GM18873 (cell line): Measurements from ENCODE around the gene PKLR.
A peak's percentile ranks its signal among the peaks of the same experiment; 100 is the strongest.
"Not testable (repeated sequence)": the region's sequence is repeated elsewhere in the genome, so short reads cannot be mapped to it uniquely, and the experiment has no call there.

ENCODE experiments used
- ATAC-seq: cut with Tn5 transposase; IDR thresholded peaks from one replicate; pipeline ENCODE4 v1.9.1; 2021; ENCODE audit warnings: mild to moderate bottlenecking, moderate library complexity, moderate number of reproducible peaks; ENCODE audit not compliant: unreplicated experiment, low FRiP score

PKLR gene

DNA sequence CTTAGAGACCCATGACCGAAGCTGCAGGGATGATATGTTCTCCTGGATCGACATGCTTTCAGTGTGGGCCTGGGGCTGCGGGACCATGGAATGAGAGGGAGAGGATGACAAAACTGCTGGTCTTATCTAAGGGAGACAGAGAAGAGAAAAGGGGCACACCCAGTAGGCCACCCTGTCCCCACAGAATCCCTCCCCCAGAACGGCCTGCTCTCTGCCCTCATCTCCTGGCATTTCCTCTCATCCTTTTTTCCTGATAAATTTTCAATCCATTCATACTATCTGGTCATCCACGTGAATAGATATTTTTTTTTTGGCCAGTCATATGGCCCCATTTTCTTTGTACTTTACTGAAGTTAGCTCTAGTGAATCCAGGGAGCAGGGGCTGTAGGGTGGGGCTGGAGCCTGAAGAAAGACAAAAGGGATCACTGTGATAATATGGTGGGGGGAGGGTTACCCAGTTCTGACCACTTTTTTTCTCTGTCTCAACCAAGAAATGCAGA, at the start of gene PKLR:
Gene PKLR (minus strand): TSS at position 97 of the 500 bp plus-strand sequence. CDS start 43 bp downstream, at position 54.
- no peak for ATAC-seq

DNA sequence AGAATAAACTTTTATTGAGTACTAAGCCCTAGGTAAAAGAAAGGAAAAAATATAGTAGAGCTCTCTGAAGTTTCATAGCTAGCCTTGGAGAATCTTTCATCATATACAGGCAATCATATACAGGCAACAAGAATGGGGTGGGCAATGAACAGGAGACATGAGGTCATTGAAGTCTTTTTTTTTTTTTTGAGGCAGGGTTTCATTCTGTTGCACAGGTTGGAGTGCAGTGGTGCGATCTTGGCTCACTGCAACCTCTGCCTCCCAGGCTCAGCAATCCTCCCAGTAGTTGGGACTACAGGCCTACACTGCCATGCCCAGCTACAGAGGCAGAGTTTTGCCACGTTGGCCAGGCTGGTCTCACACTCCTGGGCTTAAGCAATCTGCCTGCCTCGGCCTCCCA, 41.6 kb upstream of the PKLR start:
- ATAC-seq: no peak

DNA sequence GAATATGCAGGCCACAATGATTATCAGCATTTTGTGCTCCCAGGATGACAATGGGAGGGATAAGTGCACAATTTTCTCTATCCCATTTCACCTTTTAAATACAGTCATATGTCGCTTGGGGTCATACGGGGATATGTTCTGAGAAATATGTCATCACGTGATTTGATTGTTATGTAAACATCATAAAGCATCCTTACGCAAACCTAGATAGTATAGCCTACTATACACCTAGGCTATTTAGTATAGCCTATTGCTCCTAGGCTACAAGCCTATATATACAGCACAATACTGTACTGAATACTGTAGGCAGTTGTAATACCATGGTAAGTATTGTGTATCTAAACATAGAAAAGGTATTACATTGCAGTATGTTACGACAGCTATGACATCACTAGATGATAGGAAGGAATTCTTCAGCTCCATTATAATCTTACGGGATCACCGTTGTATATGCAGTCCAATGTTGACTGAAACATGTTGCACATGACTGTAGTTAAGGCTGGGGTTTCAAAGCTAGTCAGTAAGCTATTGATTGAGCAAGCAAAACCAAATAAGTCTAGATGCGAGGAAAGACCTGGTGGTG, 38.4 kb upstream of the PKLR start:
- no peak for ATAC-seq

DNA sequence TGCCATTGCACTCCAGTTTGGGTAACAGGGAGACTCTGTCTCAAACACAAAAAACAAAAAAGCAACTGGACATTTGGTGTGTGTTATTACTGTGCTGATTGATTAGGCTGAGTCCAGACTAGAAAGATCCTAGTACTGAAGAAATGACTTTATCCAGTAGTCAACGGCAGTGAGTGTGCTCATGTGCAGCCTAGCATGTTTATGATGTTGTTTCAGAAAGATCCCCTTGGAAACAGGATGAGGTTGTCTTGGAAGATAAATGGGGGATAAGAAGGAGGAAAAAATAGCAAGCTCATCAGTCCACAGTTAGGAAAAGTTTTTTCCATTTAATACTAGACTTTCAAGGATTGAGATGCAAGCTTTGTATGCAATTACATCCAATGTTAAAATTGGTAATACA, 33.7 kb upstream of the PKLR start:
- ATAC-seq: no peak

DNA sequence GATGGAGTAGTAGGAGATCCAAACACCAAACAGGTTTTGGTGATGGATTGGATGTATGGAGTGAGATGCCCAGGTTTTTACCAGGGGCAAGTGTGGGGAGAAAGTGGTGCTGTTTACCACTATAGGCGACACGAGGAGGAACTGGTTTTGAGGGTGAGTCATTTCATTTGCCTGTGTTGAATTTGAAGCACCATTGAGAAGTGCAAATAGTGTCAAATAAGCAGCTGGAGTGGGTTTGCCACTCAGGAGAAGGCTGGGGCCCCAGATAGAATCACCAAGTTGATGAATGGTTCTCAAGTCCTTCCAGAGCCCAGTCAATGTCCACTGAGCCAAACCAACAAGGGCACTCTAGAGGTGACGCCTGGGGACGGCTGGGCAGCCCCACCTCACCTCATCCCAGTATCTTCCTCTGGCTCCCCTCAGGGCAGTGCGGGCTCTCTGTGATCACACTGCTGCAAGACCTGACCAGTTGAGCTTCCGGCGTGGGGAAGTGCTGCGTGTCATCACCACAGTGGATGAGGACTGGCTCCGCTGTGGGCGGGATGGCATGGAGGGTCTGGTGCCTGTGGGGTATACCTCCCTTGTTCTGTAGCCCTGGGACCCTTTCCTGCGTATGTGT, 28.9 kb upstream of the PKLR start:
- no peak for ATAC-seq

DNA sequence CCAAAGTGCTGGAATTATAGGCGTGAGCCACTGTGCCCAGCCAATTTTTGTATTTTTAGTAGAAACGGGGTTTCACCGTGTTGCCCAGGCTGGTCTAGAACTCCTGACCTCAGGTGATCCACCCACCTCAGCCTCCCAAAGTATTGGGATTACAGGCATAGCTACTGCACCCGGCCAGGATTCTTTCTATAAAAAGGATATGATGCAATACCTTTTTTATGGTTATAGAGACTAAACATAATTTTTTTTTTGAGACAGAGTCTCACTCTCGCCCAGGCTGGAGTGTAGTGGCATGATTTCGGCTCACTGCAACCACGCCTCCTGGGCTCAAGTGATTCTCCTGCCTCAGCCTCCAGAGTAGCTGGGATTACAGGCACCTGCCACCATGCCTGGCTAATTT, 27.6 kb upstream of the PKLR start:
- ATAC-seq: not testable (repeated sequence)

DNA sequence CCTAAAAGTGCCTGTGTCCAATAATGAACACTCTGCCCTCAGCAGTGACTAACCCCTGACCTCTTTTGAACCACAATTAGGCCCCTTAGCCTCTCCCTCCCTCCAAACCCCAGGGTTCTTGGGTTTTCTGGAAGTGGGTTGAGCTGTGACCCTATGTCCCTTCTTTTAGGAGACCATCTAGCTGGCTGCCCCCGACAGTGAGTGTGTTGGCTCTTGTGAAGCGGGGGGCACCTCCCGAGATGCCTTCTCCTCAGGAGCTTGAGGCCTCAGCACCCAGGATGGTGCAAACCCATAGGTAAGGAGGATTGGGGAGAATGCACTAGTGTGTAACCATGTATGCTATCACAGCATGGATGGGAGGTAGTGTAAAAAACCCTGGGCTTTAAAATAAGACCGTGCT, 26.7 kb upstream of the PKLR start:
- no peak for ATAC-seq

DNA sequence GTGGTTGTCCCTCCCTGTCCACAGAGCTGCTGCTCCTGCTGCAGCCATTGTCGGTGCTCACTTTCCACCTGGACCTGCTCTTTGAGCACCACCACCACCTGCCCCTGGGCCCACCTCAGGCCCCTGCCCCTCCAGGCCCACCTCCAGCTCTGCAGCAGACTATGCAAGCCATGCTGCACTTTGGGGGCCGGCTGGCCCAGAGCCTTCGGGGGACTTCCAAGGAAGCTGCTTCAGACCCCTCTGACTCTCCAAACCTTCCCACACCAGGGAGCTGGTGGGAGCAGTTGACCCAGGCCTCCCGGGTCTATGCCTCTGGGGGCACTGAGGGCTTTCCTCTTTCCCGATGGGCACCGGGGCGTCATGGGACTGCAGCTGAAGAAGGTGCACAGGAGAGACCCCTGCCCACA, 25.4 kb upstream of the PKLR start:
- no peak for ATAC-seq

DNA sequence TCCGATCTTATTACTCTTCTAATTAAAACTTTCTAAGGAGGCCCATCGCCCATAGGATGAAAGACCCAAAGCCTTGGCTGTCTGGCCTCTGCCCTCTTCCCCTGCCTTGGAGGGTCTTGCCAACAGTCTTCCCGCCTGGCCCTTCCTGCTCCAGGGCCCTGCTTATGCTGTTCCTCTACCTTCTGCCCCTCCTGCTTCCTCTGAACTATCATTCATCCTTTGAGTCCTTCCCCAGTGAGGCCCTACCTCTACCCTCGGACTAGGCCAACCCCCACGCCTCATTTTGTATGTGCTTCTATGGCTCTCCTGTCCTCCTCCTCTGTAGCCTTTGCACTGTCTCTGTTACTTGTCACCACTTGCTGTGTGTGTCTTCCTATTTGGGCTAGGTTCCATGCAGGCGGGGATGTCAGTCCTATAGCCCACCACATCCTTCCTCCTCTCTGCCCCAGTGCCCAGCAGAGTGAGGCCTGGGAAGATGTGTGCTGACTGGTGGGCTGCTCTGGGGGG, 24.8 kb upstream of the PKLR start:
- no peak for ATAC-seq

DNA sequence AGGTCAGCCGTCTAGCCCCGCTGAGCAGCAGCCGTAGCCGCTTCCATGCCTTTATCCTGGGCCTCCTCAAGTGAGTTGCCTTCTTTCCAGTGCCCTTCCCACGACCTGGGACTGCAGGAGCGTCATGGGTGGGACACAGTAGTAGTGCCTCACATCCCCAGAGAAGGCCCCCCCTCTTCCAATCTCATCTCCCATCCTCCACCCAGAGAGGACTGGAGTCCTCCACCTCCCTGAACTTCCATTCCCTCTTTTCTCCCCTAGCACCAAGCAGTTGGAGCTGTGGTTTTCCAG, 24.3 kb upstream of the PKLR start:
- ATAC-seq: no peak

DNA sequence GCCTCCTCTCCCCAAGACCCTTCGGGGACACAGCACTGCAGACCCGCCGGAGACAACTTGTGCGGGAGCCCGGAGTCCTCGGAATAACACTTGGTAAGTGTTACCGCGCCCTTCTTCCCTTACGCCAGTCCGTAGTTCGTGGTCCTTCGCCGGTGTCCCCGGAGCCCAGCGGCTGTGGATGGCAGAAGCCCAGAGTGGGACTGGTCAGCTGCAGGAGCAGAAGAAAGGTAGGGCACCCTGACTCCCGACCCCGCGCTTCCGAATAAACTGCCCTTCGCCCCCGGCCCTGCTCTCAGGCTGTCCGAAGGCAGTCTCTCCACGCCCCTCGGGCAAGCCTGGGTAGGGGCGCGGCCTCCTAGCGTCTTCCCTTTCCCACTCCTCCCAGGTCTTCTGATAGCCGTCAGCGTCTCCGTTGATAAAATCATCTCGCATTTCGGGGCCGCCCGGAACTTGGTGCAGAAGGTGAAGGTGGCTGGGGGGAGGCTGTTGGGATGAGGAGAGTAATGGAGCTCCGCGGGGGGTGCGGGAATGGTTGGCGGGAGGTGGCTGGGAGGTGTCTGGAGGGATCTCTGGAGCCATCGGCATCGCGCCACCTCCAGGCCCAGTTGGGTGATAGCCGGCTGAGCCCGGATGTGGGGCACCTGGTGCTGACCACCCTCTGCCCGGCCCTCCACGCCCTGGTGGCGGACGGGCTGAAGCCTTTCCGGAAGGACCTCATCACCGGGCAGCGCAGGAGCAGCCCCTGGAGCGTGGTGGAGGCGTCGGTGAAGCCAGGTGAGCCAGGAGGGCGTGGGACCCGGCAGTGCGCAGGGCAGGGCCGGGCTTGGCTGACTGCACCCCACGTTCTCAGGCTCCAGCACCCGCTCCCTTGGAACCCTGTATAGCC, 23.7 kb upstream of the PKLR start:
- no peak for ATAC-seq

DNA sequence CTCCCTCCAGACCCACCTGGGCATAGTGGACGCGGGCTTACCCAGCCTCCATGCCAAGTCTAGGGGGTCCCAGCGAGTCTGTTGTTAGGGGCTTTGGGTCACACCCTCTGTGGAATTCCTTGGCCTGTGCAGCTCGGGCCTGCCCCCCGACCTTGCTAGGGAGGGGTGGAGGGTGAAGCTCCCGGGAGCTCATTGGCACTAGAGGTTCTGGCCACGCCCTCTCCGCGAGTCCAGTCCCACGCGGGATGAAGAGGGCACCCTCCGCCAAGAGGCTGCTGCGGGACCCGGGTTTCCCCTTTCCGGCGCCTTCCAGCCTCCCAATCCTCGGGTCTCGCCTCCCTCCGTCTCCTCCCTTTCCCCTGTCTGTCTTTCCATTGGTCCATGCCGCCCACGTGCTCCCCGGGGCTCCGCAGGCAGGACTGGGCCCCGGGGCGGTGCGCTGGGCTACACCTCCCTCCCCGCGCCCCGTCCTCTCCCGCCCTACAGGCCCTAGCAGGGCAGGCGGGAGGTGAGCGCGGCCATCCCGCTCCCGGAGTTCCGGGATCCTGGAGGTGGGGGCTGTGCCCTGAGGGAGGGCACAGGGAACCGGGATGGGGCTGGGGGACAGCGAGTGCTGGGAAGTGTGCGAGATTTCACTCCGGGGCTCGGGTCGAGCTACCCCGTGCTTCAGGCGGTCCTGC, 22.9 kb upstream of the PKLR start:
- peak; percentile 70 for ATAC-seq

DNA sequence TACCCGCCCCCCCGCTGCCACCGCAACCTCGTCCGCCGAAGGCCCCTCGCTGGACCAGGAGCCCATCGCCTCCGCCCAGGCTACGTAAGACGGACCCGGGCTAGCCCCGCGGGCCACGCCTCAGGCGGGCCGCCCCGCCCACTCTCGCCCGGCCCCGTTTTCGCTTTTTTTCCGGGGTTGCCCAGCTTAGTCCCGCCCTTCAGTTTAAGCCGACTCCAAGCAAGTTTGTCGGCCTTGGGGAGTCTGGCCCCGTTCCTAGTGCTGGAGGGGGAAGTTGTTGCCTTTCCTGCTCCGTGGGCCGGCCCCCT, 22.4 kb upstream of the PKLR start:
- ATAC-seq: peak; percentile 10

DNA sequence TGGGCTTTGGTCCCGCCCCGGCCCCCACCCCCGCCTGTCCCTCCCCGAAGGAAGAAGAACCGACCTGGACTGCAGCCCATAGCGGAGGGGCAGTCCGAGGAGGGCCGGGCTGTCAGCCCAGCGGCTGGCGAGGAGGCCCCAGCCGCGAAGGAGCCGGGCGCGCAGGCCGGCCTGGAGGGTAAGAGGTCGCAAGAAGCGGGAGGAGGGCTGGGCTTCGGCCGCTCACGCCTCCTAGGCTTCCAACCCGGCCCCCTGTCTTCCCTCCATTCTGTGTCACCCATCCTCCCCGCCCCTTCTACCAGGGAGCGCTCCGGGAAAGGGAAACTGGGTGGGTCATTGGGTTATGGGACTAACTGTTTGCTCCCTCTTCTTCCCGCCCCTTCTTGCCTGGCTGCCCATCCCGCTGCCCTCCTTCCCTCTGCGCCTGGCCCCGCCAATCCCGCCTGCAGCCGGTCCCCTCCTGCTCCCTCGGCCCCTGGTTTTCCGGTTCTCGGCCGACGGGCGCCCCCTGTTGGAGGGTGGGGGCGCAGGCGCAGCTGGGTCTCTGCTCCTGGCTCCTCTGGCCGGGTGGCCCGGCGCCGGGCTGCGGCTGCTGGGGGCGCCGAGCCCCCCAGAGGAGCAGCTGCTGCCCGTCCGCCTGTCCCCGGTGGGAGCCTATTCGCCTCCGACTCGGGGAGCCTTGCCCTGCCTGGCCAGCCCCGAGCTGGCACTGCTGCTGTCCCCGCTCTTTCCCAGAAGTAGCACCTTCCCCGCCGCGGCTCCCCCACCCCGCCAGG, 21.9 kb upstream of the PKLR start:
- ATAC-seq: no peak

DNA sequence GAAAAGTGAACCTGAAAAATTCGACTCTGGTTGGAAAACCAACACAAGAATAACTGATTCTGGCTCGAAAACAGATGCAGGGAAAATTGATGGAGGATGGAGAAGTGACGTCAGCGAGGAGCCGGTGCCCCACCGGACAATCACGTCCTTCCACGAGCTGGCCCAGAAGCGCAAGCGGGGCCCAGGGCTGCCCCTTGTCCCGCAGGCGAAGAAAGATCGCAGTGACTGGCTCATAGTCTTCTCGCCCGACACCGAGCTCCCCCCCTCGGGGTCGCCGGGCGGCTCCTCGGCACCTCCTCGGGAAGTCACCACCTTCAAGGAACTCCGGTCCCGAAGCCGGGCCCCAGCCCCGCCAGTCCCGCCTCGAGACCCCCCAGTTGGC, 21.3 kb upstream of the PKLR start:
- no peak for ATAC-seq

DNA sequence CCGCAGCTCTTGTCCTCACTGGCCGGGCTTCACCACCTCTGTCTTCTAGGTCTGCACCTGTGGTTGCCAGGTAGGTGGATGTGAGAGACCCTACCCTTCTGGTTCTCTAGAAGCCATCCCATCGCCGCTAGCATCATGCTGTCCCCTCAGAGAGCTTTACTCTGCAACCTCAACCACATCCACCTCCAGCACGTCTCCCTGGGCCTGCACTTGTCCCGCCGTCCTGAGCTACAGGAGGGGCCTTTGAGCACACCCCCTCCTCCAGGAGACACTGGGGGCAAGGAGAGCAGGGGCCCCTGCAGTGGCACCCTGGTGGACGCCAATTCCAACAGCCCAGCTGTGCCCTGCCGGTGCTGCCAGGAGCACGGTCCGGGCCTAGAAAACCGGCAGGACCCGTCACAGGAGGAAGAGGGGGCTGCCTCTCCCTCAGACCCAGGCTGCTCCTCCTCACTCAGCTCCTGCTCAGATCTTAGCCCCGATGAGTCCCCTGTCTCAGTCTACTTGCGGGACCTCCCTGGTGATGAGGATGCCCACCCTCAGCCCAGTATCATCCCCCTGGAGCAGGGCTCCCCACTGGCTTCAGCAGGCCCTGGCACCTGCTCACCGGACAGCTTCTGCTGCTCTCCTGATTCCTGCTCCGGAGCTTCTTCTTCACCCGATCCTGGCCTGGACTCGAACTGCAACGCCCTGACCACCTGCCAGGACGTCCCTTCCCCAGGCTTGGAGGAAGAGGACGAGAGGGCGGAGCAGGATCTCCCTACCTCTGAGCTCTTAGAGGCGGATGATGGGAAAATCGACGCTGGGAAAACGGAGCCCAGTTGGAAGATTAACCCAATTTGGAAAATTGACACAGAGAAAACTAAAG, 20.6 kb upstream of the PKLR start:
- ATAC-seq: no peak

DNA sequence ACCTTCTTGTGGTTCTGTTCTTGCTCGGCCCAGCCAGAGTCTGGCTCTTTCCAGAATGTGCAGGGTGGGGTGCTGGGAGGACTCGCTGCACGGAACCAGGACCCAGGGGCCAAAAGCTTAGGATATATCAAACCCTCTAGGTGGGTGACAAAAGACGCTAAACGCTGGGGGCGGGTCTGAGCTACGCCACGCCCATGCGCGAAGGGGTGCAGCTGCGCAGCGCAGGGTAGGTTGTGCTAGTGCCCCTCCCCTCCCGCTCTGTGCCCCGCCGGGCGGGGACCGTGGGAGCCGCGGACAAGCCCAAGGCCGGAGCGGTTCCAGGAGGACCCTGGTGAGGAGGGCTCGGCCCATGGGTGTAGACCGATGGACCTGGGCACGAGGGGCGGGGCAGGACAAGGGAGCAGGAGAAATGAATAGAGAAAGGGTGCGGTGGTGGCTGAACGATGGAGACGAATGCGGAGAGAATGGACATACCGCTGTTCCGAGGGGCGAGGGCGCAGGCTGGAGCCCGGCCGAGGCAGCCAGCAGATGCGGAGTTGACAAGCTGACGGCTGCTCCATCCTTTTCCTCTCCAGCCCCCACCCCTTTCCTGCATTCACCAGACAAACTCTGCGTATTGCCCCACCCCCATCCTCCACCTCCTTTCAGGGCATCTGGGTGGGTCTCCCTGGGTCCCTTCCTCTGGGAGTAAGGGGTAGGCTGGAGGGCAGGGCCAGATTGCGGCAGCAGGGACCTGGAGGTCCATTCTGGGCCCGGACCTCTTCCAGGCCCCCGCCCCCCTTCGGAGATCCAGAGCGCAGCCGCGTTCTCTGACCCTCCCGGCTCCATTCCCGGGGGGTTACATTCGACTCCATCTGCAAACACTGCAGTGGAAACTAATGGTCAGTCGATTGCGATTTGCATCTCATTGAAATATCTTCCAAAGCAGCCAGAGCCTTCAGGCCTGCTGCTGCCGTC, 19.7 kb upstream of the PKLR start, which contains the start of gene RUSC1:
Gene RUSC1 (plus strand): TSS at position 234 of the 957 bp plus-strand sequence. CDS start 880 bp downstream, outside the sequence.
- no peak for ATAC-seq

DNA sequence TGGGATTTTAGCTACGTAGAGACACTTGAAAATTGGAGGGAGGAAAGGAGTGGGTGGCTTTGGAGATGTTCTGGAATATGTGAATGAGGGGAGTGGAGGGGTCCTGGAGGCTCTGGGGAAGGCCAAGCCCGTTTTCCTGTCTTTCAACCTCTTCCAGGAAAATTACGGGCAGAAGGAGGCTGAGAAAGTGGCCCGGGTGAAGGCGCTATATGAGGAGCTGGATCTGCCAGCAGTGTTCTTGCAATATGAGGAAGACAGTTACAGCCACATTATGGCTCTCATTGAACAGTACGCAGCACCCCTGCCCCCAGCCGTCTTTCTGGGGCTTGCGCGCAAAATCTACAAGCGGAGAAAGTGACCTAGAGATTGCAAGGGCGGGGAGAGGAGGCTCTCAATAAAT, 19.0 kb upstream of the PKLR start:
- ATAC-seq: no peak
